Testis (tissue), 2 donors: ENCODE results near the gene PCDHA9.

Source experiments
- CTCF ChIP-seq, 3 experiments: fragments of 450-650 bp in 2 of 3; fragments of 200-600 bp in 1 of 3; sonication (generic) in 1 of 3; IDR thresholded peaks; one replicate each; pipeline ENCODE4 v1.5.1; 2016 to 2019; ENCODE audit warnings: antibody characterized with exemption in 3 of 3, mild to moderate bottlenecking in 2 of 3, moderate library complexity in 1 of 3
- POLR2A ChIP-seq: fragments of 450-650 bp; IDR thresholded peaks from one replicate; pipeline ENCODE4 v1.6.1; 2017; ENCODE audit warnings: antibody characterized with exemption, mild to moderate bottlenecking, moderate library complexity

GRCh38 chr5:140857177-140857986 is 9.2 kb downstream of the PCDHA9 start:
- TF ChIP-seq CTCF (IDR thresholded peaks at IDR 0.05): no peak
- TF ChIP-seq POLR2A: no peak
